Measurements from ENCODE around the gene MAGI2.

Gene MAGI2

DNA sequence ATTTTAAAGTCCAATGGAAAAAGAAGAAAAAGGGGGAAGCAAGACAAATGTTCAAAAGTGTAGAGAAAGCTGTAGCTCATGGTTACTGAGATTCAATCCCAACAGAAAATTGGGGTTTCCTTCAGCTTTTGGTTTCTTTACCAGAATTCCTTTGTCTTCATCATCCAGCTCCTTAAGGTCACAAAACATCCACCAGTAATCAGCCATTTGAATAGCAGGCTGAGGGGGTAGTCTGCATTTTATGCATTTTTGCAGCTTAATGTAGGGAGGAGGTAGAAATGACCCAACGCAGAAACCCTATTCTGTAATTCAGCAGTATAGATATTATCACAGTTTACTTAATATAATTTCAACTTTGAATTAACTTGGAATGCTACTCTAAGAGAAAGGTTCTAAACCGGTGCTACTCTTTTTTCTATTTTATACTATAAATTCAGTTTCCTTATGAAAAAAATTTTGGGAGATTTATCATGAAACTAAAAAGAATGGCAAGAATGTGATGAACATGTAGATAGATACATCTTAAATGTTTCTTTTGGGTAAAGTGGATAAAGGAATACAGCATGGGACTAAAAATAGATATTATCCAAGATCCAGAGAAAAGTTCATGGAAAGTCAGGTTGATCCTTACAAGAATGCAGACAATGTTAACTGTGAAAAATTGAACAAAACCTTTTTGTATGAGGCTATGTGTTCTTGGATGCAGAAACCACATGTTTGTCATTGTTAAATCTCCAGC is 1058.0 kb downstream of the MAGI2 start:
- no peak for DNase-seq

DNA sequence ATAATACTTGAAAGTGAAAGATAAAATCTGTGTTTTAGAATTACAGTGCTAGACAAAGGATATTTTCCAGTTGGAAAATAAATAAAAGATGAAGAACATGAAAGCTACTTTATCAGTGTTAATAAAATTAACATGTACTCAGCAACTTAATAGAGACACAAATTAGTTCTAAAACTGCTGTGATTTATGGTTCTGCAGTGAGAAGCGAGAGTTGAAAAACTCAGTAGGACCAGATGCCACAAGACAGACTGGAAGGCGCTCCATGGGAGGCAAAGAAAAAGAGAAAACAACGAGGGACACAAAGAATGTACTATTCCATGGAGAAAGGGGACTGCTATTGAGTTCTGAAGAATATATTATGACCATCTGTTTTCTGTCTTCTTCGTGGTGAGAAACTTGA is 1064.4 kb downstream of the MAGI2 start:
- DNase-seq, result no peak

DNA sequence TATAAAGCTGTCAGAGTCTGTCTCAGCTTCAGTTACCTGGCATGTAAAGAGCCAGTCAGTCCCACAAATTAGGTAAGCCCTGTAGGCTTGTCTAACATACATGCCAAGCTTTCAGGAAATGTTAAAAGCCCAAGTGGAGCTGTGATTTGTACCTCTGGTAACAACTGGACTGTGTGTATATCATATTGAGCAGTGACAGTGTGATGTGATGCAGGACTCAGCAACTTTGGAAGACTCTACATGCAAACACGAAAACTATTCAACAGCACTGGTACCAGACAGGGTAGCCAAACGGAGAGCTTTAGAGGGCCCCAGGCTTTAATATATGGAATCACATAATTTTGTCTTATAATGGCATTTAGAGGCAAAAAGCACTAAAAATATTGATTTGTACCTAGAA is 1066.9 kb downstream of the MAGI2 start:
- DNase-seq, result no peak

DNA sequence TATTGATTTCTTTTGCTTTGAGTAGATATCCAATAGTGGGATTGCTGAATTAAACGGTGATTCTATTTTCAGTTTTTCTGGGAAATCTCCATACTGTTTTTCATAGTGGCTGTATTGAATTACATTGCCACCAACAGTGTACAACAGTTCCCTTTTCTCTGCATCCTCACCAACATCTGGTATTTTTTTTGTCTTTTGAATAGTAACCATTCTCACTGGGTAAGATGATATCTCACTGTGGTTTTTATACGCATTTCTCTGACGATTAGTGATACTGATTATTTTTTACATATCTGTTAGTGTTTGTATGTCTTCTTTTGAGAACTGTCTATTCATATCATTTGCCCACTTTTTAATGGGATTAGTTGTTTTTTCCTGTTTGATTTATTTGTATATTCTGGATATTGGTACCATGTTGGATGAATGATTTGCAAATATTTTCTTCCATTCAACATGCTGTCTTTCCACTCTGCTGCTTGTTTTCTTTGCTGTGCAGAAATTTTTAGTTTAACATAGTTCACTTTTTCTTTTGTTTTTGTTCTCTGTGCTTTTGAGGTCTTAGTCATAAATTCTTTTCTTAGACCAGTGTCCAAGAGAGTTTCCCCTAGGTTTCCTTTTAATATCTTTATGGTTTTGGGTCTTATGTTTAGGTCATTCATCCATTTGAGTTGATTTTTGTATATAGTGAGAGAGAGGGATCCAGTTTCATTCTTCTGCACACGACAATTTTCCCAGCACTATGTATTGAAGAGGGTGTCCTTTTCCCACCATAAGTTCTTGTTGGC is 1070.2 kb downstream of the MAGI2 start:
- DNase-seq, result no peak

DNA sequence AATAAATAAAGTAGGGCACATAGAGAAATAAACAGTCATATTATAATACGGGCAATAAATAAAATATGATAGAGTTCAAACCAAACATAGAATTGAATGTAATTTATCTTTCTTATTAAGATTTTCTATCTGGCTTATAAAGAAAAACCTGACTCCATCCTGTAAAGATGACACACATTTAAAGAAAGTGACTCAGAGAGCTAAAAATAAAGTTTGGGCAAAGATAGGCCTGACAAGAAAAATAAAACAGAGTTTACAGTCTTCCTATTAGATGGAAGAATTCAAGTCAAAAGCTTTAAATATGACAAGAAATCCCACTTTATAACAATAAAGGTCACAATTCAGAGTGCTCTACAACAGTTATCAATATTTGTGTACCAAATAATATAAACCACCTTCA is 1074.3 kb downstream of the MAGI2 start:
- DNase-seq, result no peak

DNA sequence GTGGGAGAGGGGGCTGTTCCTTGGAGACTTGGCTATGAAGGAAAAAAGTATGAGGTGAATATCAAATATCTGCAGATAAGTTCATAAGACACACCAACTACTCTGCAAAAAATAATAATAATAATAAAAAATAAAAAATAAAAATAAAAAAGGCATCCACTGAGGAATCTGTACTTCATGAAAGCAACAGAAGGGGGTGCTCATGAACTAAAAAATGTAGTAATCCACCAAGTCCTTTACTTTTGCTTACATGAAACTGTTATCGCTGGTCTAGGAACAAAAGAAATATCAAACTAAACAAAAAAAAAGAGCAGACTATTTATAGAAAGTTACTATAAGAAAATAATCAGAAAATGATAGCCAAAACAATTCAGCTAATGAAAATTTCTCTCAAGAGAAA is 1075.9 kb downstream of the MAGI2 start:
- no peak for DNase-seq

DNA sequence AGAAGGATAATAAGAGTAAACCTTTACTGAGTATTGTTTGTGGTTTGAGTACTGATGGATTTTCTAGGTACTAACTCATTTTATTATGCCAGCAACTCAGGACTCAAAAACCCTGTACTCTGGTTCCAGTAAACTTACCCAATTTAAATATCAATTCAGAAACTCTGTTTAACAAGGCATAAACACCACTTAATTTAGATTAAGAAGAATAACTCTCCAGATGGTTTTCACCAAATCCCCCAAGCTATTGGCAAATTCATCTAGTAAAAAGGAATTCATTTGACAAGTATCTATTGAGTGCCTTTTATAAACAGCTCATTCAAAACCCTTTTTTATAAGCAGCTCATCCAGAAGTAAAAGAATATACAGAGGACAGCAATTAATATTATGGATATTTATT is 1082.5 kb downstream of the MAGI2 start:
- no peak for DNase-seq

DNA sequence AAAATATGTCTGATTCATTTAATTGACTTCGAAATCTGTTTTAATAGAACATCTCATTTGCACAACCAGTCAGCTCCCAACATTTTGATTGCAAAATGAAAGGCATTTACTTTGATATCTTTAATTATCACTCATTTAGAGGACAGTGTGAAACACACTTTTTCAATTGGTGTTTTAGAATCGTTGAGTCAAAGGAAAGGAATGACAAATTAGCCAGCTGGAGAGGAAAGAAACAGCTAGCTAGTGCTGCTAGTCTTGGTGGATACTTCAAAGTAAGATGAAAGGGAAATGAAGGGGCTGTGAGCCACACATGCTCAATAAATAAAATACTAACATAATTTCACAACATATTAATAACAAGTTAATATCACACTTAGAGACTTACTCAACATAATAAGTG is 1084.7 kb downstream of the MAGI2 start:
- DNase-seq, result no peak

DNA sequence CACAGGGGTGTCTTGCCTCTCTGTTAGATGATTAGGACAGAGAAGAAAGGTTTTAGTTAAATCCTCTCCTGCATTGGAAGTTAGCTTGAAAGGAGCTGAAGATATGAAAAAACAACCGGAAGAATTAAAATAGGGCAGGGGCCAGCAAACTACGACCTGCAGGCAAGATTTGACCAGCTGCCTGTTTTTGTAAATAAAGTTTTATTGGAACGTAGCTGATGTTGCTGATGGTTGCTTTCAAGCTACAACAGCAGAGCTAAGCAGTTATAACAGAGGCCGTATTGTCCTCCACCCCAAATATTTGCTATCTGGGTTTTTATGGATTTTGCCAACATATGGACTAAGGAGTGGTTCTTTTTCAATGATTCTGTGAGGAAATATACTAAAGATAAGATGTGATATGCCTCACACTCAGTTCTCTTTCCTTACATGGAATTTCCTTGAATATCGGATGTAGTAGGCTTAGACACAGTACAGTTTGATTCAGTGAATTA is 1086.1 kb downstream of the MAGI2 start:
- no peak for DNase-seq

DNA sequence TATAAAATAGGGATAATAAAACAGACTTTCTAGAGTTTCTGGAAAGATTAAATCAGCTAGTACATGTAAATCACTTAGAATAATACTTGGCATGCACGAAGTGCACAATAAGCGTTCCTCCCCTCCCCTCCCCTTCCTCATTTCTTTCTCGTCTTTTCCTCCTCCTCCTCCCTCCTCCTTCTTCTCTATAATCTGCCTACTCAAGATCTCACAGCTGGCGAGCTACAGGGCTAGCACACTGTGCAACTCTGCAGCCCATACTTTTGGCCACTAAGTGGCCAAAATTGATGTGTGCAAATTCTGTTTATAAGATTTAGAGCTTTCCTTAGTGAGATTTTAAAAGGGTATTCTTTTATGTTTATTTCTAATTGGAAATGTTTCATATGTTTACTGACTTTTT is 1089.6 kb downstream of the MAGI2 start:
- no peak for DNase-seq

DNA sequence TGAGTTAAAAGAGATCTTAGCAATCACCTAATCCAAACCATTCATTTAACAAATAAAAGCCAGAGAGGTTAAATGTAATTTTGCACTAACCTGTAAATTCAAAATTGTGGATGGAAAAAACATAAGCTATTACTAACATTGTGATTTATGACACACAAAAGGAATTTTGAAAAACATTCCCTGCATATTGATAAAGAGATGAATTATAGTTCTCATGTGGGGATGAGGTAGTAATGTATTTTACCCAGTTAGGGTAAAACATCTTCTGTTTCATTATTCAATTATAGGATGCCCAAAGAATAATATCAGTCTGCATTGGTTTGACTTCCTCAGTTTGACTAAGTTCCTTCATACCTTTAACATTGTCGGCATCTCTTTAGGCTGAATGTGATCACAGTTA is 1093.6 kb downstream of the MAGI2 start:
- DNase-seq, result no peak

DNA sequence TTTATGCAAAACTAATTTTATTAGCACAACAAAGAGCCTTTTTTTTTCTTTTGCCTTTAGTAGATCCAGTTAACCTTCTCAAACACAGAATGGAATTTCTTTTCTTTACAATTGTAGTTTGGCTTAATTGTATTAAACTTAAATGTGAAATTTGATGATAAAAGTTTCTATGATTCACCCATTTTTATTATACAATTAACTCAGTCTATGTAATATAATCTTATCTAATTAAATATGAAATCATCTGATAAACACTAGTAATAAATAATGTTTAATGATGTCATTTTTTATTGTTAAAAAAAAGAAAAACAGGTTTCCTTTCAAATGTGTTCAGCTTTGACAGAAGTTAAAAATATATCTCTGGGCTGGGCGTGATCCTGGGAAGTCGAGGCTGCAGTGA is 1095.8 kb downstream of the MAGI2 start:
- no peak for DNase-seq

DNA sequence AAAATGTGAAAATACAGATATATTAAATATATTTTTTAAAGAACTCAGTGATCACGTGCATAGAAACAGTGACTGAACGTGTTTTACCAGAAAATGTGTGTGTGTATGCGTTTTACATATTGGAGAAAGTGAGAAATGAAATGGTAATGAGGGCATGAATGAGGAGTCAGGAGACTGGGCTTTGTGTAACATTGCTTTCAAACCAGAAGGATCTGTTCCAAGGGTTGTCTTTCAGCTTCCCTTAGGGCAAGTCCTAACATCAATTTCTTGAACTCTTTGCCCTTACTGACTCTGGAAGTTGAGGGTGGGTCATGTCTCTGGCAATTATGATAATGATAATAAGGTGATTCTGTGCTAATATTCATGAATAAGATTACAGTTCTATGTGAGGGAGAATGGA is 1097.6 kb downstream of the MAGI2 start:
- DNase-seq, result no peak

DNA sequence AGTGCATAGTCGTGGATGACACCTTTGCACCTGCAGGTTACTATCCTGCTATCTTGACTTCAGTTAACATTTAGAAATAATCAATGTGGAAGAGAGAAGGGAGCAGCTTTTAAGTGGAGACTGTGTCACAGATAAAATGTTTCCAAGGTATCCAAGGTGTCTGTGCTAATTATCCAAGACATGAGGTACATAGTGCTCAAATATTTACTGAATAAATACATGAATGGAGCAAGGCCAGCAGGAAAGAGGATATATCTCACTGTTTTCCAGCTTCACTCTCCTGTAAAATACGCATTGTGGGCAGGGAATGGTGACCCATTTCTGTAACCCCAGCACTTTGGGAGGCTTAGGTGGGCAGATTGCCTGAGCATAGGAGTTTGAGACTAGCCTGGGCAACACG is 1102.5 kb downstream of the MAGI2 start:
- no peak for DNase-seq

DNA sequence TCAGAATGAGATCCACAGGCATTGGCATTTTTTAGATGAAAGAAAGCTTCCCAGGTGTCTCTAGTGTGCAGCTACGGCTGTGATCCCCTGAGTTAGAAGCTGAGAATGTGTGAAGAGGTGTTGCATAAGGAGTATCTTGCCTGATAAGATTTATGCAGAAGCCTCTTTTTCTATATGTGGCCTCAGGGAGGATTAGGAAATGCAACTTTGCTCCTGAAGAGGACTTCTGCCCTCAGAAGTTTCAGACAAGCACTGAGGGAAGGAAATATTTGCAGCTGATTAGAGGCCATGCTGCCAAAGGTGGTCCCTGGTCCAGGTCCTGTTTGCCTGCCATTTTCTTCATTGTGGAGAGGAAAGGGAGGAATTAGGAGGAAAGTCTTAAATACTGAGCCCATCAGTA is 1103.1 kb downstream of the MAGI2 start:
- DNase-seq, result no peak

DNA sequence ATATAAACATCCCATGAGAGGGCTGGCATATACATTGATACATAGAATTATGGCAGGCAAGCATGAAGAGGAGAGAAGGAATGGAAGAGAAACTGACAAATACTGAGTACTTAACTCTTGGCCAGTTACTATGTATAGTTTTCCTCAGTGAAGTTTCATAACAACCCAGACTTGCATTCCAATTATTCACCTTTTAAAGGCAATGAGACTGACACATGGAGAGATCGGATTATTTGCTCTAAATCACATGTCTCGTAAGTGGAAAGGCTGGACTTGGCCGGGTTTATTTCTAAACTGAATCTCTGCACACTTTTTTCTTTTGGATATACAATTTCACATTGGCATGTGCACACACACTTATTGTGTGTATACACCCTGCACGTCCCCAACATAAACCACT is 1106.6 kb downstream of the MAGI2 start:
- DNase-seq, result no peak

DNA sequence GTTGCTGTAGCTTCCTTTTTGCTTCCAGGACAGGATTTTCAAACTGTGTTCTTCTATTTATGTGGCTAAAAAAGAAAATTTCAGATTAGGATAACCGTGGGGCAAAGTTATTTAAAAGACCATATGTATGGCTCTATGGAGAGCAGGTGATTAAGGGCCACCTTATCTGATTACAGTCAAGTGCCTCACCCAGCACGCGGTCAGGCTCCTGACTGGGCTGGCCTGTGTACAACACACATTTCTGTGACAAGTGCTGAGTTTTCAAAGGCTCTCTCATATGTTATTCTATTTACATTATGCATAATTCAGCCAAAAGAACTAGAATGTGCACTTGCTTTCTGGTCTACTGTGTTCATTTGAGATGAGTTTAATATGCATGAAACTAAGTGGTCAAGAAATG is 1107.5 kb downstream of the MAGI2 start:
- DNase-seq, result no peak

DNA sequence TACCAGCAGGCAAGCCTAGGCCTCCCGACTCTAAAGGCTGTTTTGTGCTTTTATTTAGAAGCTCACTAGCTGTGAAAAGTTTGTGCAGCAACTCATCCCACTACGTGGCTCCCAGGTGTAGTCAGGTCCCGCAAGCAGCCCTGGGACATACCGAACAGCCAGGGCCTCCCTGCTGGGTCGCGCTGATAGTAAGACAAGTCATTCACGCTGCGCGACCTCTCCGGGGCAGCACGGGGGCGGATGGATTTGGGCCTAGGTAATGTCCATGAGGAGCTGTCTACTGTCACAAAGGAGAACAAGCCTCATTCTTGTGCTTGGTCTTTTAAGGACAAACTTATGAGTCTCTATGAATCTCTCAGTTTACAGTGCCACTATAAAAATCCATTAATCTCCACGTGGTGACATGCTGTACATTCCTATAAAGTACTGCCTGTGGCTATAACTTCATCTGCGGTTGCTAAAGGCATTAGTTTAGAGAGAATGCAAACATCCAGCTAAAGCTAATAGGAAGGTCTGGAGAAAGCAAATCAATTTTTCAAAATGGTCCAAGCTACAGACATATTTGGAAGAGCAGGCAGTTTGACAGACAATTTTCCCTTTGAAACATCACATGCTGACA is 1108.1 kb downstream of the MAGI2 start:
- no peak for DNase-seq

DNA sequence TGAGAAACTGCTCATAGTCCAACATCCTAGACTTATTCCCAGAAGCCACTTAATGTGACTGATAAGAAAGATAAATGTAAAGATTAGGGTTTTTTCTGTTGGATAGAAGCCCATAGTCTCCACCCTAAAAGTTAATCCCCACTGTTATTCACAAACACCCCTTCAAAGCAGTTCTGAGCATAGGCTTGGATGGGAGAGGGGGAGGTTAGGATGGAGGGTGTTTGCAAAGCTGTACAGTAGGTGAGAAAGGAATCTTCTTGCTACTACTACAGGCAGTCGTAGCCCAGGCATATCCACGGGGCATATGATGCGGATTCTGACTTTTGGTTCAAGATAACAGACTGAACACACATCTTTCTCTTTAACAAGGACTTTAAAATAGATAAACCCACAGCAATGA is 1119.0 kb downstream of the MAGI2 start:
- no peak for DNase-seq

DNA sequence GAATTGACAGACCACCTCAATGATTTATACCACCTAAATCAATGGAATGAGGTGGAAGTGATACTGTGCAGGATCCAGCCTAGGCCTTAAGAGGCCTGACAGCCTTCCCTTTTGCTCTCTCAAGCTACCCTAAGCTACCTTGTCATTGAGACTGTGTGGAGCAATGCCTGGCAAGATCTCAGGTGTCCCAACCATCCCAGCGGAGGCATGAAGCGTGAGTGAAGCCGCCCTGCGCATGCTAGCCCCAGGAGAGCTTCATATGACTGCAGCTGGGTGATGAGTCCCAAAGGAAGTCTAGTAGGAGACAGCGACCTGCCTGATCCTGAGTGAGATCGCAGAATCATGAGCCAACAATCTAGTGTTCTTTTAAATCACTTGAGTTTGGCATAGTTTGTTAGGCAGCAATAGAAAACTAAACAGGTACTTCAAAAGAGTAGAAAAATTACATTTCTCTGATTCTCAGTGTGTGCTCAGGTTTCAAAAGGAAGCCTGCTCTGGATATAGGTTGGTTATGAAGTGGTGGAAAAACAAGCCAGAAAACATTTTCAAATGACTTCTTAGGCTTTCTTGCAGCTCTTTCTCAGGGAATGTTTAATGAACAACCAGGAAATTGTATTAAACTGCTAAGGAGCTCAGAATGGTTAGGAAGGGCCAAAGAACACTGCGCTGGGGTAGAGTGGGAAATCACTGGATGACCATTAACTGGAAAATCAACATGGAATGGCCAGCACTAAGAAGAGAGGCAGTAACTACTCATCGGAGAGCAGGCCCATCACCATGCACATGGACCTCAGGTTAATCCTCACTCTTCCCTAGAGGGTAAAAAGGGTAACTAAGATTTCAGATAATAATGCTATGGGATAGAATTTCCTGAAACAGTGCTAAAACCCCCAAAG is 1119.7 kb downstream of the MAGI2 start:
- DNase-seq, result no peak

DNA sequence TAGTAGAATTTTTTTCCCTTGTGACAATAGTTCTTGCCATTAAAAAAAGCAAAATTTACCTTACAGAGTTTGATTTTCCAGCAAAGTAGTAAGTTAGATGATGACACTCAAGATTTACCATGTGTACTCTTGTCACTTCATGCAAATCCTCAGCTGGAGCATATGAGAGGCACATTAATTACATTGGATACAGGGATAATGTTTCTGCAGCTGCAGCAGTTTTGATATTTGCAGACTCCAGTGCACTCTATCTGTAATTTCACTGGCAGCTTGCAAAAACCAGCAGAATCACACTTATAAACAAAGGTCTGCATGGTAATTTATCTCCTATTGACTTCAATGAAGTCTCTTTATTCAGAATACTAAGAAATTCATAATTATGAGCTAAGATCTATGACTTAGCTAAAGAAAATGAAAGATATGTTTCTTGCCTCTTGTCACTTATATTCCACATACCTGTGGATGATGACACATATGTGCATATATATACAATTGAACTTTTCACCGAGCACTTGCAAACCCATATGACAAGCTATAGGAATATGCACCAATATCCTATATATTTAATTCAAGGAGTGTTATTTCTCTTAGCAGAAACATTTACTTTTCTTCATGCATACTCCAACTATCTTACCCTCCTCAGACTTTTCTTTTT is 1124.3 kb downstream of the MAGI2 start:
- no peak for DNase-seq

DNA sequence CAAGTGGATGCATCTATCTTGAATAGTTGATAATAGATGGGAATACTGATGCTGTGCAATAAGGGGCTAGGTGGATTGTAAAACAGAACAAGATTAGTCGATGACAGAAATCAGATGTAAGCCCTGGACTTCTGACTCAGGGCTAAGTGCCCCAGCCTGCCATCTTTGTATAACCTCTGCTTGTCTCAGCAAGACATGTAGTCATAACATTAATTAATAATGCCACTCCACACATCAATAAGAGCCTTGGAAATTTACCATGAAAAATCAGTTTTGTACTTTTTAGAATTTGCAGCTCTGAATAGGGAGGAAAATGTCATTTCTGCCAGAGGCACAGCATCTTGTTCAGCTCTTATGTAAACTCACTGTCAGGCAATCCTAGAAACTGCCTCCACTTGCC is 1125.7 kb downstream of the MAGI2 start:
- DNase-seq, result no peak

DNA sequence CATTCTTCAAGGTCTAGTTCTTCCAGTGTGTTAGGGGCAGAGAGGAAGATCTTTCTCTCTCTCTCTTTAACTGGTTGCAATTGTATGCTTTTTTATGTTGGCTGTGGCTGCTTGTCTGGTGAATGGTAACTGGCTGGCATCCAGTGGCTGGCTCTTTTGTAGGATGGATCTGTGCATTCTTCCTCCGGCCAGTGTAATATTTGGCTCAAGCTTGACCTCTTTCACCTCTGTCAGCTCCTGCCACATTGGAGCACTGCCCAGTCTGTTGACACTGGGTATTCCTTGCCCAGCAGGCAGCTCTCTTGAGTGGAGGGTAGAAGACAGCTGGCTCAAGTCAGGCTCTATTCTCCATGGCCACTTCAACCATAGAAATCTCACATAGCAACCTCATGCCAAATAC is 1126.6 kb downstream of the MAGI2 start:
- DNase-seq, result no peak

Measured in stimulated activated CD4-positive, alpha-beta T cell treated with anti-CD3 and anti-CD28 coated beads, Interleukin-15, amount 100 ng/mL, for 24 hours (primary cell).